Endodermal cell (in vitro differentiated cells): ENCODE results near the gene RNF150. TPM values are rescaled to one million over a fixed set of nuclear protein-coding genes. Genes with fewer than 3 reads are reported as not detected.
"Not testable (repeated sequence)": the region's sequence is repeated elsewhere in the genome, so short reads cannot be mapped to it uniquely, and the experiment has no call there.

Experiments
- DNase-seq: peaks from one replicate; pipeline ENCODE4 v3.0.0-alpha.2; 2017
- H3K27ac ChIP-seq: 2 replicates; pipeline ENCODE4 v1.5.1; 2013; ENCODE audit warnings: mild to moderate bottlenecking, low read depth, low read length, moderate library complexity
- H3K27me3 ChIP-seq: 2 replicates; pipeline ENCODE4 v1.6.1; 2013; ENCODE audit warnings: mild to moderate bottlenecking, low read length, moderate library complexity; ENCODE audit not compliant: insufficient read depth, control insufficient read depth, poor library complexity, severe bottlenecking
- H3K36me3 ChIP-seq: 2 replicates; pipeline ENCODE4 v1.7.0; 2013; ENCODE audit warnings: mild to moderate bottlenecking, low read length, moderate library complexity; ENCODE audit not compliant: control insufficient read depth, insufficient read depth
- H3K4me1 ChIP-seq: one replicate; pipeline ENCODE4 v1.7.0; 2013; ENCODE audit warnings: low read length; ENCODE audit not compliant: control insufficient read depth, insufficient read depth
- H3K4me3 ChIP-seq: 2 replicates; pipeline ENCODE4 v1.5.1; 2013; ENCODE audit warnings: mild to moderate bottlenecking, low read length, moderate library complexity
- H3K9ac ChIP-seq: 2 replicates; pipeline ENCODE4 v1.6.1; 2013; ENCODE audit warnings: mild to moderate bottlenecking, low read length, moderate library complexity; ENCODE audit not compliant: poor library complexity, severe bottlenecking; ENCODE audit errors: extremely low read depth
- H3K9me3 ChIP-seq: 2 replicates; pipeline ENCODE4 v1.6.1; 2013; ENCODE audit warnings: mild to moderate bottlenecking, low read length, moderate library complexity; ENCODE audit not compliant: control insufficient read depth
- H3K27ac Mint-ChIP-seq: 2 replicates; pipeline ENCODE4 v1.8.0; 2020; ENCODE audit warnings: mixed read lengths
- H3K27me3 Mint-ChIP-seq: 2 replicates; pipeline ENCODE4 v1.8.0; 2021; ENCODE audit warnings: mild to moderate bottlenecking, mixed read lengths; ENCODE audit not compliant: insufficient read depth
- H3K36me3 Mint-ChIP-seq: 2 replicates; pipeline ENCODE4 v1.8.0; 2020; ENCODE audit warnings: low read depth, mixed read lengths
- H3K4me1 Mint-ChIP-seq: 2 replicates; pipeline ENCODE4 v1.8.0; 2020; ENCODE audit warnings: mixed read lengths
- H3K4me3 Mint-ChIP-seq: 2 replicates; pipeline ENCODE4 v1.8.0; 2020; ENCODE audit warnings: mild to moderate bottlenecking, moderate library complexity, mixed read lengths
- H3K9me3 Mint-ChIP-seq: 2 replicates; pipeline ENCODE4 v1.8.0; 2020; ENCODE audit warnings: mild to moderate bottlenecking, mixed read lengths
- WGBS, 2 experiments: methylation state at CpG; one replicate each; pipeline versions ENCODE4 v1.1.5 to v1.1.7; 2013; ENCODE audit warnings: missing lambda C conversion rate in 2 of 2, mixed read lengths in 1 of 2; ENCODE audit not compliant: insufficient coverage in 1 of 2, insufficient read length in 1 of 2; 5-methylcytosine and 5-hydroxymethylcytosine counted together
- total RNA-seq, 2 donors: library from RNA; stranded (reverse); fragmentation: NEBNext Ultra II Directional in 1 of 2; extraction: Animal tissue kit (Norgen Biotek cat#: 25700) in 1 of 2; gene quantifications; 2 replicates in 1 of 2; 3 replicates in 1 of 2; pipeline ENCODE4 v1.2.1, GENCODE V29; 2021
- TF ChIP-seq, protein P1 (sequence below): fragments of 200-600 bp; sonication (generic); conservative IDR thresholded peaks from 2 replicates; pipeline ENCODE4 v1.5.0; 2021; ENCODE audit warnings: antibody characterized with exemption, mild to moderate bottlenecking

The RNF150 gene
- total RNA-seq, 2 donors from 2014 or later, result 8.2 to 10.4 TPM

DNA sequence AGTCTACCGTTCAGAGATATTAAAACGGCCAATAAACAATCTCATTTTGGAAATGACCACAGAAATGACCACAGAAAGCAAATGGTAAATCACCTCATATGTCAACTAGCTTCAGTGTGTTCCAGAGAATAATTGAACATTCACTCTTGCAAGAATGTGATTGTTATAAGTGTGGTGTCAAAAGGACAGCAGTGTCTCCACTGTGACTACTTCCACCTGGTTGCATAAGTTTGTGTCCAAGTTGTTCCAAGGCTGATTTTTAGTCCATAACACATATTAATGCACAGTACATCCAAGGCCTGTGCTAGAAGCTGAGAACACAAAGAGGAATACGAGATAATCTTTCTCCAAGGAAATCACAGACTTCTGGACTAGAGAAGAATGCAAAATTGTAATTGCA, 37.4 kb upstream of the RNF150 start:
- Mint-ChIP-seq H3K27ac (no peak overlapping the region), H3K9me3 (no peaks in the 10 kb centered on the region), H3K4me1 (no peaks in the 10 kb centered on the region), H3K4me3 (no peak overlapping the region), H3K27me3 (peaks cover 8% of the 10 kb centered on the region), H3K36me3 (no peaks in the 10 kb centered on the region)
- TF ChIP-seq, protein P1, sequence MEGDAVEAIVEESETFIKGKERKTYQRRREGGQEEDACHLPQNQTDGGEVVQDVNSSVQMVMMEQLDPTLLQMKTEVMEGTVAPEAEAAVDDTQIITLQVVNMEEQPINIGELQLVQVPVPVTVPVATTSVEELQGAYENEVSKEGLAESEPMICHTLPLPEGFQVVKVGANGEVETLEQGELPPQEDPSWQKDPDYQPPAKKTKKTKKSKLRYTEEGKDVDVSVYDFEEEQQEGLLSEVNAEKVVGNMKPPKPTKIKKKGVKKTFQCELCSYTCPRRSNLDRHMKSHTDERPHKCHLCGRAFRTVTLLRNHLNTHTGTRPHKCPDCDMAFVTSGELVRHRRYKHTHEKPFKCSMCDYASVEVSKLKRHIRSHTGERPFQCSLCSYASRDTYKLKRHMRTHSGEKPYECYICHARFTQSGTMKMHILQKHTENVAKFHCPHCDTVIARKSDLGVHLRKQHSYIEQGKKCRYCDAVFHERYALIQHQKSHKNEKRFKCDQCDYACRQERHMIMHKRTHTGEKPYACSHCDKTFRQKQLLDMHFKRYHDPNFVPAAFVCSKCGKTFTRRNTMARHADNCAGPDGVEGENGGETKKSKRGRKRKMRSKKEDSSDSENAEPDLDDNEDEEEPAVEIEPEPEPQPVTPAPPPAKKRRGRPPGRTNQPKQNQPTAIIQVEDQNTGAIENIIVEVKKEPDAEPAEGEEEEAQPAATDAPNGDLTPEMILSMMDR, result no peak
- no peaks in the 10 kb centered on the region for H3K36me3 ChIP-seq
- H3K4me3 ChIP-seq, result no peak overlapping the region
- 78 to 92% methylated on average over 3 of the region's 3 CpGs for WGBS, 2 experiments
- no peaks in the 10 kb centered on the region for H3K4me1 ChIP-seq
- no peak for DNase-seq
- H3K9ac ChIP-seq, result no peak overlapping the region
- H3K27ac ChIP-seq, result no peak overlapping the region
- no peaks in the 10 kb centered on the region for H3K9me3 ChIP-seq
- peaks cover 10% of the 10 kb centered on the region for H3K27me3 ChIP-seq

DNA sequence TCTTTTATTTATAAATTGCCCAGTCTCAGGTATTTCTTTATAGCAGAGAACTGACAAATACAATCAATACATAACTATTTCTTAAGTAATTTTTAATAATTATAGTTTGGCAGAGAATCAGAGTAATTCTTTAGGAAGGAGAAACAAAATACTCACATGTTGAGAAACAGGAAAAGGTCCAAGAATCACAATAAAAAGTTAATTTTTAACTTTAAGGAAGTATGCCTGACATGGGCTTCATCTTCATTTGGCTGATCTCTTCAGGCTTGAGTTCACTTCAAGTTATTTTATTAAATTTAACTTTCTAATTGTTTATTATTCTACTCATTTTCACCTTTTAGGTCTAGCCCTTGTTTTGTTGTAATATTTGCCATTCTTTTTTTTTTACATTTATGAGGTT, 36.1 kb upstream of the RNF150 start:
- no peaks in the 10 kb centered on the region for H3K9me3 Mint-ChIP-seq
- no peak overlapping the region for H3K4me3 ChIP-seq
- DNase-seq, result no peak
- no peaks in the 10 kb centered on the region for H3K36me3 Mint-ChIP-seq
- H3K27ac Mint-ChIP-seq, result no peak overlapping the region
- H3K4me3 Mint-ChIP-seq, result no peak overlapping the region
- TF ChIP-seq, protein P1, result no peak
- H3K4me1 Mint-ChIP-seq, result no peaks in the 10 kb centered on the region
- H3K27me3 ChIP-seq, result peaks cover 10% of the 10 kb centered on the region
- H3K27me3 Mint-ChIP-seq, result peaks cover 14% of the 10 kb centered on the region
- no peak overlapping the region for H3K9ac ChIP-seq
- H3K27ac ChIP-seq, result no peak overlapping the region
- H3K36me3 ChIP-seq, result no peaks in the 10 kb centered on the region
- H3K9me3 ChIP-seq, result no peaks in the 10 kb centered on the region
- H3K4me1 ChIP-seq, result no peaks in the 10 kb centered on the region

DNA sequence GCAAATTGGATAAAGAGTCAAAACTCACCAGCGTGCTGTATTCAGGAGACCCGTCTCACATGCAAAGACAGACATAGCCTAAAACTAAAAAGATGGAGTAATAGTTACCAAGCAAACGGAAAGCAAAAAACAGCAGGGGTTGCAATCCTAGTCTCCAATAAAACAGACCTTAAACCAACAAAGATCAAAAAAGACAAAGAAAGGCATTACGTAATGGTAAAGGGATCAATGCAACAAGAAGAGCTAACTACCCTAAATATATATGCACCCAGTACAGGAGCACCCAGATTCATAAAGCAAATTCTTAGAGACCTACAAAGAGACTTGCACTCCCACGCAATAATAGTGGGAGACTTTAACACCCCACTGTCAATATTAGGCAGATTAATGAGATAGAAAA, 31.7 kb upstream of the RNF150 start:
- not testable (repeated sequence) for DNase-seq, H3K4me1 Mint-ChIP-seq, H3K36me3 ChIP-seq, H3K4me3 ChIP-seq, H3K27ac Mint-ChIP-seq, H3K4me3 Mint-ChIP-seq, H3K27ac ChIP-seq, H3K4me1 ChIP-seq, H3K9ac ChIP-seq, H3K36me3 Mint-ChIP-seq, H3K27me3 ChIP-seq
- Mint-ChIP-seq H3K27me3 (peaks cover 16% of the 10 kb centered on the region), H3K9me3 (peaks cover 12% of the 10 kb centered on the region)
- WGBS, 2 experiments, result 70 to 83% methylated on average over 2 to 5 of the region's 5 CpGs
- peaks cover 25% of the 10 kb centered on the region for H3K9me3 ChIP-seq

DNA sequence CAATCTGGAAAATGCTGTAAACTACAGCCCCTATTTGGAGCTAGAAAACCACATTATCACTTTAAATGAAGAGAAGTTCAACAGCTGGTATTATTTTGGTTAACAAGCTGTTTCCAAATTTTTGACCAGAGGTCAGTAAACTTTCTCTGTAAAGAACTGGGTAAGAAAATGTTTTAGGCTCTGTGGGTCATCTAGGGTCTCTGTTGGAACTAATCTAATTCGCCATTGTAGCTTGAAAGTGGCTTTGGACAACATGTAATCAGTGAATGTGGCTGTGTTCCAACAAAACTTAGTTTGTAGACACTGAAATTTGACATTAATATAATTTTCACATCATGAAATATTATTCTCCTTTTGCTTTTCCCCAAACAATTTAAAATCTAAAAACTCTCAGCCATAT, 25.8 kb upstream of the RNF150 start:
- H3K27me3 ChIP-seq, result no peaks in the 10 kb centered on the region

More for the DNA sequence above, 25.8 kb upstream of the RNF150 start:
- no peak for DNase-seq
- Mint-ChIP-seq H3K27me3 (peaks cover 3% of the 10 kb centered on the region), H3K4me1 (no peaks in the 10 kb centered on the region), H3K4me3 (no peak overlapping the region), H3K36me3 (no peaks in the 10 kb centered on the region), H3K27ac (no peak overlapping the region), H3K9me3 (peaks cover 12% of the 10 kb centered on the region)
- no peaks in the 10 kb centered on the region for H3K36me3 ChIP-seq
- no peaks in the 10 kb centered on the region for H3K4me1 ChIP-seq
- no peak overlapping the region for H3K4me3 ChIP-seq
- H3K9ac ChIP-seq, result no peak overlapping the region
- H3K9me3 ChIP-seq, result peaks cover 25% of the 10 kb centered on the region
- TF ChIP-seq, protein P1, result no peak
- WGBS, 2 experiments, result 100% methylated on average over 1 of the region's 1 CpG
- H3K27ac ChIP-seq, result no peak overlapping the region
